SK-N-SH treated with all-trans-retinoic acid at 6 μM for 48 hours (cell line): ENCODE data around the gene CLDN3.

Source experiments
- ATAC-seq: fragments of 200-7000 bp; cut with Tn5 transposase; 3 replicates; pipeline ENCODE4 v1.9.1; 2020; ENCODE audit warnings: mild to moderate bottlenecking, moderate library complexity
- ARNTL ChIP-seq: fragments of 450-650 bp; formaldehyde crosslinking; IDR thresholded peaks from 2 replicates; pipeline ENCODE4 v1.5.0; 2020; ENCODE audit warnings: low read depth, mild to moderate bottlenecking, moderate library complexity, borderline replicate concordance
- BACH2 ChIP-seq: fragments of 250-450 bp; sonication (Bioruptor Pico); IDR thresholded peaks from 2 replicates; pipeline ENCODE4 v1.9.0; 2021; ENCODE audit warnings: mild to moderate bottlenecking, borderline replicate concordance
- CREB5 ChIP-seq: fragments of 250-450 bp; sonication (Bioruptor Pico); IDR thresholded peaks from 2 replicates; pipeline ENCODE4 v1.5.1; 2020; ENCODE audit warnings: low read depth, mild to moderate bottlenecking, moderate library complexity
- CSDC2 ChIP-seq: fragments of 250-450 bp; sonication (Bioruptor Pico); IDR thresholded peaks from 2 replicates; pipeline ENCODE4 v1.5.0; 2020; ENCODE audit warnings: mild to moderate bottlenecking, moderate library complexity
- CSRNP3 ChIP-seq: fragments of 250-450 bp; sonication (Bioruptor Pico); IDR thresholded peaks from 2 replicates; pipeline ENCODE4 v1.5.1; 2021; ENCODE audit warnings: mild to moderate bottlenecking, moderate library complexity
- ESRRG ChIP-seq: fragments of 250-450 bp; sonication (Bioruptor Pico); IDR thresholded peaks from 2 replicates; pipeline ENCODE4 v1.6.1; 2021; ENCODE audit warnings: mild to moderate bottlenecking
- GLIS3 ChIP-seq: fragments of 250-450 bp; sonication (Bioruptor Pico); IDR thresholded peaks from 2 replicates; pipeline ENCODE4 v1.5.0; 2020; ENCODE audit warnings: mild to moderate bottlenecking, moderate library complexity
- ISL1 ChIP-seq: fragments of 250-450 bp; sonication (Bioruptor Pico); IDR thresholded peaks from 2 replicates; pipeline ENCODE4 v2.1.2; 2022; ENCODE audit warnings: mild to moderate bottlenecking, moderate library complexity
- OSR1 ChIP-seq: fragments of 250-450 bp; sonication (Bioruptor Pico); IDR thresholded peaks from 2 replicates; pipeline ENCODE4 v1.8.0; 2022; ENCODE audit warnings: moderate library complexity, mild to moderate bottlenecking, inconsistent platforms
- PATZ1 ChIP-seq: fragments of 250-450 bp; sonication (Bioruptor Pico); IDR thresholded peaks from 2 replicates; pipeline ENCODE4 v1.8.0; 2020; ENCODE audit warnings: mild to moderate bottlenecking, moderate library complexity, borderline replicate concordance
- POU6F1 ChIP-seq: fragments of 250-450 bp; sonication (Bioruptor Pico); IDR thresholded peaks from 2 replicates; pipeline ENCODE4 v1.8.0; 2021; ENCODE audit warnings: low read depth, mild to moderate bottlenecking, moderate library complexity, borderline replicate concordance
- PPARA ChIP-seq: fragments of 250-450 bp; sonication (Bioruptor Pico); IDR thresholded peaks from 2 replicates; pipeline ENCODE4 v1.5.0; 2020; ENCODE audit warnings: mild to moderate bottlenecking, borderline replicate concordance
- RARB ChIP-seq: fragments of 250-450 bp; sonication (Bioruptor Pico); IDR thresholded peaks from 2 replicates; pipeline ENCODE4 v1.8.0; 2021; ENCODE audit warnings: mild to moderate bottlenecking, moderate library complexity
- SNAI2 ChIP-seq: fragments of 250-450 bp; sonication (Bioruptor Pico); IDR thresholded peaks from 2 replicates; pipeline ENCODE4 v1.5.0; 2020; ENCODE audit warnings: mild to moderate bottlenecking, moderate library complexity
- TCF4 ChIP-seq: fragments of 250-450 bp; sonication (Bioruptor Pico); IDR thresholded peaks from 2 replicates; pipeline ENCODE4 v1.8.0; 2021; ENCODE audit warnings: mild to moderate bottlenecking, moderate library complexity, borderline replicate concordance
- TOX ChIP-seq: fragments of 250-450 bp; sonication (Bioruptor Pico); IDR thresholded peaks from 2 replicates; pipeline ENCODE4 v1.8.0; 2021; ENCODE audit warnings: mild to moderate bottlenecking, moderate library complexity, borderline replicate concordance
- TSHZ2 ChIP-seq: fragments of 250-450 bp; sonication (Bioruptor Pico); IDR thresholded peaks from 2 replicates; pipeline ENCODE4 v1.5.0; 2020; ENCODE audit warnings: mild to moderate bottlenecking, moderate library complexity
- ZC3H10 ChIP-seq: fragments of 250-450 bp; sonication (Bioruptor Pico); IDR thresholded peaks from 2 replicates; pipeline ENCODE4 v1.5.1; 2021; ENCODE audit warnings: mild to moderate bottlenecking, moderate library complexity
- ZFP3 ChIP-seq: fragments of 250-450 bp; sonication (Bioruptor Pico); IDR thresholded peaks from 2 replicates; pipeline ENCODE4 v1.5.0; 2020; ENCODE audit warnings: mild to moderate bottlenecking, moderate library complexity
- ZFP30 ChIP-seq: fragments of 450-650 bp; formaldehyde crosslinking; IDR thresholded peaks from 2 replicates; pipeline ENCODE4 v1.5.0; 2022; ENCODE audit warnings: mild to moderate bottlenecking, moderate library complexity
- ZNF565 ChIP-seq: fragments of 450-650 bp; formaldehyde crosslinking; conservative IDR thresholded peaks from 2 replicates; pipeline ENCODE4 v1.5.0; 2020; ENCODE audit warnings: low read depth, mild to moderate bottlenecking, moderate library complexity
- ZNF8 ChIP-seq: fragments of 450-650 bp; formaldehyde crosslinking; IDR thresholded peaks from 2 replicates; pipeline ENCODE4 v1.5.0; 2020; ENCODE audit warnings: mild to moderate bottlenecking, moderate library complexity

Gene CLDN3

GRCh38 chr7:73815436-73815835 is 45.4 kb upstream of the CLDN3 start:
- no peak for TF ChIP-seq TCF4 (CRISPR knock-in tag)
- no peak for ATAC-seq

- ATAC-seq: no peak
- TF ChIP-seq ESRRG (CRISPR knock-in tag) (no peak), GLIS3 (CRISPR knock-in tag) (no peak), ZNF565 (CRISPR knock-in tag) (no peak), TCF4 (CRISPR knock-in tag) (no peak), SNAI2 (CRISPR knock-in tag) (no peak), OSR1 (no peak), ZFP30 (CRISPR knock-in tag) (no peak), ISL1 (CRISPR knock-in tag) (no peak), ARNTL (CRISPR knock-in tag) (no peak), CSRNP3 (CRISPR knock-in tag) (no peak), BACH2 (CRISPR knock-in tag) (no peak), CSDC2 (no peak)
Observed at GRCh38 chr7:73812996-73813395, 42.9 kb upstream of the CLDN3 start.

GRCh38 chr7:73811760-73812168 is 41.7 kb upstream of the CLDN3 start:
- TF ChIP-seq ISL1 (CRISPR knock-in tag) (no peak), TOX (CRISPR knock-in tag) (no peak), BACH2 (CRISPR knock-in tag) (no peak), CREB5 (CRISPR knock-in tag) (no peak), ESRRG (CRISPR knock-in tag) (no peak)
- ATAC-seq: peak; percentile 96

GRCh38 chr7:73810998-73811360 is 40.9 kb upstream of the CLDN3 start:
- TF ChIP-seq POU6F1 (no peak), TSHZ2 (CRISPR knock-in tag) (no peak), OSR1 (no peak), ZNF565 (CRISPR knock-in tag) (no peak), ZNF8 (CRISPR knock-in tag) (no peak), SNAI2 (CRISPR knock-in tag) (no peak), PPARA (CRISPR knock-in tag) (no peak), ZFP3 (CRISPR knock-in tag) (no peak), ESRRG (CRISPR knock-in tag) (no peak)
- ATAC-seq: peak; percentile 13; the same call in 1 of the 3 replicates

GRCh38 chr7:73809467-73809951 is 39.4 kb upstream of the CLDN3 start:
- TF ChIP-seq ISL1 (CRISPR knock-in tag) (no peak), ZNF565 (CRISPR knock-in tag) (no peak), GLIS3 (CRISPR knock-in tag) (no peak), ZC3H10 (CRISPR knock-in tag) (no peak), ARNTL (CRISPR knock-in tag) (no peak), PPARA (CRISPR knock-in tag) (no peak), CSRNP3 (CRISPR knock-in tag) (no peak), ZFP30 (CRISPR knock-in tag) (no peak), CREB5 (CRISPR knock-in tag) (no peak), ZNF8 (CRISPR knock-in tag) (no peak), PATZ1 (CRISPR knock-in tag) (no peak), TCF4 (CRISPR knock-in tag) (no peak), RARB (CRISPR knock-in tag) (no peak), BACH2 (CRISPR knock-in tag) (no peak)
- no peak for ATAC-seq
